Stimulated activated CD8-positive, alpha-beta memory T cell treated with anti-CD3 and anti-CD28 coated beads, Interleukin-12 subunit alpha, Interleukin-12 subunit beta, amount 100 ng/mL, for 24 hours (primary cell): ENCODE data around the gene FNDC11.
"Not testable (repeated sequence)": the region's sequence is repeated elsewhere in the genome, so short reads cannot be mapped to it uniquely, and the experiment has no call there.

Experiments used
- DNase-seq: peaks from one replicate; pipeline ENCODE4 v3.0.0-alpha.2; 2020; ENCODE audit errors: extremely low read depth

The FNDC11 gene

GRCh38 chr20:63566395-63567135, 12.6 kb downstream of the FNDC11 start:
- DNase-seq = no peak

GRCh38 chr20:63567136-63567385, 13.1 kb downstream of the FNDC11 start:
- no peak for DNase-seq

- no peak for DNase-seq
These were observed 13.6 kb downstream of the FNDC11 start for GRCh38 chr20:63567386-63568169.

GRCh38 chr20:63568170-63568981, 14.4 kb downstream of the FNDC11 start:
- DNase-seq = no peak

GRCh38 chr20:63568986-63569949, 15.3 kb downstream of the FNDC11 start:
- DNase-seq = no peak

- DNase-seq = no peak
These were observed 16.5 kb downstream of the FNDC11 start for GRCh38 chr20:63570281-63571086.

- not testable (repeated sequence) for DNase-seq
These were observed 17.1 kb downstream of the FNDC11 start for GRCh38 chr20:63571087-63571478.

GRCh38 chr20:63572071-63572787, 18.3 kb downstream of the FNDC11 start:
- no peak for DNase-seq

- DNase-seq = no peak
These were observed 19.1 kb downstream of the FNDC11 start for GRCh38 chr20:63572788-63573646.

- no peak for DNase-seq
These were observed 19.7 kb downstream of the FNDC11 start for GRCh38 chr20:63573647-63574131.

GRCh38 chr20:63574156-63574828, 20.3 kb downstream of the FNDC11 start, which contains the start of gene HELZ2:
HELZ2 (minus strand) TSS chr20:63574239; CDS start chr20:63572385, 1,854 bp downstream.
- no peak for DNase-seq

- no peak for DNase-seq
These were observed 21.1 kb downstream of the FNDC11 start for GRCh38 chr20:63574829-63575743.

- no peak for DNase-seq
These were observed 22.4 kb downstream of the FNDC11 start for GRCh38 chr20:63576311-63576710.

GRCh38 chr20:63577317-63577894, 23.4 kb downstream of the FNDC11 start:
- no peak for DNase-seq

- DNase-seq = no peak
These were observed 24.5 kb downstream of the FNDC11 start for GRCh38 chr20:63578224-63579016.
